Measurements from ENCODE around the gene FGF9.

- TF ChIP-seq EZH2 (IDR thresholded peaks at IDR 0.05; ENCODE audit: low read depth, low read length, severe bottlenecking) (no peak), POLR2AphosphoS5 (IDR thresholded peaks at IDR 0.05; ENCODE audit: low read depth, low read length) (no peak)
- TF ChIP-seq, protein P1, sequence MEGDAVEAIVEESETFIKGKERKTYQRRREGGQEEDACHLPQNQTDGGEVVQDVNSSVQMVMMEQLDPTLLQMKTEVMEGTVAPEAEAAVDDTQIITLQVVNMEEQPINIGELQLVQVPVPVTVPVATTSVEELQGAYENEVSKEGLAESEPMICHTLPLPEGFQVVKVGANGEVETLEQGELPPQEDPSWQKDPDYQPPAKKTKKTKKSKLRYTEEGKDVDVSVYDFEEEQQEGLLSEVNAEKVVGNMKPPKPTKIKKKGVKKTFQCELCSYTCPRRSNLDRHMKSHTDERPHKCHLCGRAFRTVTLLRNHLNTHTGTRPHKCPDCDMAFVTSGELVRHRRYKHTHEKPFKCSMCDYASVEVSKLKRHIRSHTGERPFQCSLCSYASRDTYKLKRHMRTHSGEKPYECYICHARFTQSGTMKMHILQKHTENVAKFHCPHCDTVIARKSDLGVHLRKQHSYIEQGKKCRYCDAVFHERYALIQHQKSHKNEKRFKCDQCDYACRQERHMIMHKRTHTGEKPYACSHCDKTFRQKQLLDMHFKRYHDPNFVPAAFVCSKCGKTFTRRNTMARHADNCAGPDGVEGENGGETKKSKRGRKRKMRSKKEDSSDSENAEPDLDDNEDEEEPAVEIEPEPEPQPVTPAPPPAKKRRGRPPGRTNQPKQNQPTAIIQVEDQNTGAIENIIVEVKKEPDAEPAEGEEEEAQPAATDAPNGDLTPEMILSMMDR (IDR thresholded peaks at IDR 0.05; ENCODE audit: control extremely low read depth in 1 of 3, insufficient read depth in 1 of 3, low read depth in 1 of 3, low read length in 3 of 3): no peak
Observed at GRCh38 chr13:21684576-21684975, 13.7 kb downstream of the FGF9 start.

Measured in H1 (cell line).